NOMO-1 treated with dmso at 0.1 percent for 144 hours (cell line): Measurements from ENCODE around the gene MB.
"Not testable (repeated sequence)": the region's sequence is repeated elsewhere in the genome, so short reads cannot be mapped to it uniquely, and the experiment has no call there.

ENCODE experiments used
- DNase-seq: peaks from one replicate; lab custom pipeline; 2025; ENCODE audit not compliant: unreplicated experiment; lab: John Stamatoyannopoulos, UW

MB gene

DNA sequence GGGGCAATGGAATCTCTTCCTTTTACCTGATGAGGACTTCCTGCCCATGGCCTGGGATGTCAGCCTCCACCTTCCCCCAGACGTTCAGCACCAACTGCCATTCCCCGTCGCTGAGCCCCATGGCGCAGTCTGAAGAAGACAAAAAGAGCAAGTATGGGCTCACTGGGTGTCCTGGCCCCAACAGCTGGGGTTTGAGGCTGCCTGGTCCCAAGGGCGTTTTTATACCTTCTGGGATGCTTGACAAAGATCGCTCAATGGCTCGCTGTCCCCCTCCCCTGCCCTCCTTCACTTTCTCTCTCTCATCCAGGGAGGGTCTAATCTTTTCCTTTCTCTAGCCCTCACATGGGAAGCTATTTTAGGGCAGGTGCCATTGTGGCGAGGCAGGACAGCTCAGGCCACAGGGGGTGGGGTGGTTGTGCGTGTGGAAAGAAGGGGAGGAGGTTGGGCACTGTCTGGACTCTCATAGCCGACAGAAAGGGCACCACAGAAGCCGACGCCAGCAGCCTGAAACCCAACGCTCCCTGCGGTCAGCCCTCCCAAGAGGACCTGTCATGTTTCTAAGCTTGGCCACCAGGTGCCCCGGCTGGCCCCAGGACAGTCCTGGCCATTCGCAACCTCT, at the start of gene MB:
Gene MB (minus strand): TSS at position 193 of the 619 bp plus-strand sequence. CDS start 72 bp downstream, at position 121.
- DNase-seq: no peak

DNA sequence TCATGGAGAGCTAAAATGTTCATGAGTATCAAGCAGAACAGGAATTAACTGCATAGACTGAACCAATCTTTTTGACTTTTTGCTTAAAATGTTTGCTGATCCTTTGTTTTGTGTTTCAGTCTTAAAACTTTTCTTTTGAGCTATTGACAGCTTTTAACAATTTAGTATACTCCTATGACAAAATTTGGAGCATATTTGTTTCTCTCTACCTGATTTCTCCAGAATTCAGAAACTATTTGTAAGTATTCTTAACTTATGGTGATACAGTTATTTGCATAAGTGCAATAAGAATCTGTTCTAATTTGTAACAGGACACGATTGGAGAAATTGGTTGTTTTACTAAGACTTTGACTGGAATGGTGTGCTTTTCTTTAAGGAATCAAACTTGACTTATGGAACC, 49.6 kb upstream of the MB start:
- DNase-seq: not testable (repeated sequence)

DNA sequence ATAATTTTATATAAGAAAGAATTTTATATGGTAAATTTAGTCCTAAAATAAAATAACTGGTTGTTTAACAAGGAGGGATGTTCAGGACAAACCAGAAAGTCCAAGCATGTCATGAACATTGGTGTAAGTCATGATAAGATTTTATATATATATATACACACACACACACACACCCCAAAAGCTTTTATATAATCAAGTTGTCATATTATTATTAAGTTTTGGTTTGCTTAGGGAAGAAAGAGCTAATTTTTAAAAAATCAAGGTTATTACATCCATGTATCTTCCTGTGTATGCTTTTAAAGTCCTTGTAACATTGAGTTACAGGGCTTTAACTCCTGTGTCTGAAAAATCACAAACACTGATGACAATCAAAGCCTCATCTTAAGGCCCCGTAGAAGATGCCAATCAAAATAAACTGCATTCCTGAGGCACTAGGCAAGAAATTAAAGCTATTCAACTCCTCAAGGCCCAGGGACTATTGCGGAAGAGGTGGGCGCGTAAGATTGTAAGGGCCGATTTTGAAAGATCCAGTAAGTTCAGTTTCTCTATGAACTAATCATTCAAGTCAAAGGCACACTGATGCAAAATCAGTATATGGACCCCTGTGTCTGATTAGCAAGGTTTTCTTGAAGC, 47.9 kb upstream of the MB start:
- DNase-seq: no peak

DNA sequence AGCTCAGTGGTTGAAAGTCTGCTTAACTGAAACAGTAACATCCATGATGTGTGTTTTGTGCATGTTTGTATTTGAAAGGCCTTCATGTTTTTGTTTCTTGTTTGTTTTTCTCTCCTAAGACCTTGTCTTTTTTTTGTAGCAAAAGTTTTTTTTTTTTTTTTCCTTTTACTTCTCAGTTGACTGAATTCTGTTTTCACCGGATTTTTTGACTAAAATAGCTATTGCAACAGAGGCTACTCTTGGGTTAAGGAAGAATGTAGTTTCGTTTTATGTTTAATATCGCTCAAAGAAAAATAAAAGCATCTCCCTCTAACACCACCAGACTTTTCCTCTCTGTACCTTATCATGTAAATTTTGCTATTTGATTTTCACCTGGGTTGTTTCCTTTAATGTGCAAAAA, 46.2 kb upstream of the MB start:
- peak; percentile 17 for DNase-seq

DNA sequence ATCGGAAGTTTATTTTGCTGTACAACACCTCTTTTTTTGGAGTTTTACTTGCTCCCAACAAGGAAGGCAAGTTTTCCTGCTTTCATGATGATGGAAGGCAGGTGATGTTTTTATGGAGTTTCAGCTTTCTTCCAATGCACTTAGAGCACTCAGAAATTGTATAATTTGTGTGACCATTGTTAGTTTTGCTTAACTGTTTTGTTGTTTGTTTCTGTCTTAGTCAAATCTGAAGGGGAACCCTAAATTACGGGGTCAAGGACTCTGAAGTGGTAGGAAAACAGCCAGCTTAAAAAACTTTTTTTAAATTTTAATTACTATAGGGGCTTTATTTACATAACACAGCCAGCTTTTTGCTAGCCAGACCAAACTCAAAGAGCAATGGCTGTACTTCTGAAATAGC, 45.8 kb upstream of the MB start:
- no peak for DNase-seq

DNA sequence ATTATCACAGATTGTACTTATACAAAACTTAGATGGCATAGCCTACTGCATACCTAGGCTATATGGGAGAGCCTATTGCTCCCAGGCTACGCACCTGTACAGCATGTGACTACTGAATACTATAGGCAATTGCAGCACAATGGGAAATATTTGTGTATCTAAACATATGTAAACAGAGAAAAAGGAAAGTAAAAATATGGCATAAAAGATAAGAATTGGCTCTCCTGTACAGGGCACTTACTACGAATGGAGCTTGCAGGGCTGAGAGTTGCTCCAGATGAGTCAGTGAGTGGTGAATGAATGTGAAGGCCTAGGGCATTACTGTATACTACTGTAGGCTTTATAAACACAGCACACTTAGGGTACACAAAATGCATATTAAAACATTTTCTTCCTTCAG, 44.3 kb upstream of the MB start:
- DNase-seq: no peak

DNA sequence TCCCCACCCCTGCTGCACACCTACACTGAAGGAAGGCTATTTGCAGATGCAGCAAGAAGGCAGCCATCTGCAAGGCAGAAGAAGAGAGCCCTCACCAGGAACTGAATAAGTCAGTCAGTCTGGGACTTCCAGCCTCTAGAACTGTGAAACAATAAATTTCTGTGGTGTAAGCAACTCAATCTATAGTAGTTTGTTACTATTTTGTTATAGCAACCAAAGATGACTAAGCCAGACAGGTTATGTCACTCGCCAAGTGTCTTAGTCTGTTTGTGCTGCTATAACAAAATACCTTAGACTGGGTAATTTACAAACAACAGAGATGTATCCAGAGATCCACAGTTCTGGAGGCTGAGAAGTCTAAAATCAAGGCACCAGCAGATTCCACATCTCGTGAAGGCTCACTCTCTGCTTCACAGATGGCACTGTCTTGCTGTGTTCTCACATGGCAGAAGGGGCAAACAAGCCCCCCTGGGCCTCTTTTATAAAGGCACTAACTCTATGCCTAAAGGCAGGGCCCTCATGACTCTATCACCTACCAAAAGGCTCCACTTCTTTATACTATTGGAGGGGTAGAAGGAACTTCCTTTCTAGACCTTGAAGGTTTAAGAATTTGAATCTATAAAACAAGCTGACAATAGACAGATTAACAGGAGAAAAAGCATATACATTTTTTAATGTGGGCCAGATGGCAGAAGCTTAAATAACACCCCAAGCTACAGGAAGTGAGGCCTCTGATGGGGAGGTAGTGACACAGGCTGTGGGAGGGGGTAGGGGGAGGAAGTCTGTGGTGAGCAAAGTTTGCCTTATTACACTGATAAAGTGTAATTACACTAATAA, 43.4 kb upstream of the MB start:
- peak; percentile 54 for DNase-seq

DNA sequence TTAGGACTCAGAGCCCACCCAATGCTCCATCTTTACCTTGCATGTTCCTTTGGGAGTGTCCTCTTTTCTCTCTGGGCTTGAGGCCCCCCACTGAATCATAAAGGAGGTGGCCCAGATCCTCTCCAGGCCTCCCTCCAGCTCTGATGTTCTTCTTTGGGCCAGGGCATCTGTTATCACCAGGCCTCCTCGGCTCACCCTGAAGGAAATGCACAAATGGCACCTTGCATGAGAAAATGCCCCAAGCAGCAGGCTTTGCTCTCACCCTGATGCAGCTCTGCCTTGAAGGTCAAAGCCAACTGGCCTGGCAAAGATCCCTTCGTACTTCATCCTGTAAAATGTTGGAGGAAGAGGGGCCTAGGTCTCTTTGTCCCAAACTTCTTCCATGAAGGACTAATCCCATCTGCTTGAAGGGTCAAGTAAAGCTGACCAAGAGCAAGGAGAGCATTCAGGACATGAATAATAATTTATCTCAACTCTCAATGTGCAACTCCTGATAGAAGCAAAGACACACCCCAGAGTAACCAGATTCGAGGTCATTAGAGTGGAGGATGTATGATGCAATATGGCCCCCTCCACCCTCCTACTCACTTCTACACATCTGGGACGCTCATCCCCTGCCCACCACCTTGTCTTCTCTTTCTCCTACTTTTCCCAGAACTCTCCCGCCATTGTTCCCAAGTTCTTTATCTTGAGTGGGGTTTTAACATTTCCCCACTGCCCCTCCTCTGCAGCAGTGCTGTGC, 40.6 kb upstream of the MB start:
- DNase-seq: no peak

DNA sequence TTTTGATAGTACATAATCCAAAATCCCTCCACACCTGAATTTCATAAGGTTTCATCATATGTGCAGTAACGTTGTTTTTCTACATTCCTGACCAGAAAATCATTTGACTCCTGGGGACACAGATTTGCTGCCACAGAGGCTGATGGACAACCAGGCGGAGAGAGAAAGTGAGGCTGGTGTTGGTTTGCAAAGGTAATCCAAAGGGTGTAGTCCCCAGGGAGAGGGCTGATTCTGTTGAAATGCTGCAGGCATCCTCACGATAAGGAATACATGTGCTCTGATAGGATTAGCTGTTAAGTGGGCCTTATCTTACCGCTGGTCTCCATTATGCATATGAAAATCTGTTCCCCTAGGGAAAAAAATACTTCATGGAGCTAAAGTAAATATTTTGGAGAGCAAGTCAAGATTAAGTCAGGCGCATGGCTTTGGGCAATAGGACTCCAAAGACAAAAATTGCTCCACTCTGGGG, 39.2 kb upstream of the MB start:
- no peak for DNase-seq

DNA sequence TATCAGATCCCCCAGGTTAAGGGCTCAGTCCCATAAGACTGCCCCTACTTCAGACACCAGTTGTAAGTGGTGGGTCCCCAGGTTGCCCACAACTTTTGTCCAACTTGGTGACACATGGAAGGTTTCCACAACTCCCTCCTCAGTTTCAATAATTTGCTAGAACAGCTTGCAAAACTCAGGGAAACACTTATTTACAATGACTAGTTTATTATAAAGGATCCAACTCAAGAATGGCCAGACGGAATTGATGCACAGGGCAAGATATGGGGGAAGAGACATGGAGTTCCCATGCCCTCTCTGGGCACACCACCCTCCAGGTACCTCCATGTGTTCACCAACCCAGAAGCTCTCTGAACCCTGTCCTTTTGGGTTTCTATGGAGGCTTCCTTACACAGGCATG, 36.7 kb upstream of the MB start:
- no peak for DNase-seq

DNA sequence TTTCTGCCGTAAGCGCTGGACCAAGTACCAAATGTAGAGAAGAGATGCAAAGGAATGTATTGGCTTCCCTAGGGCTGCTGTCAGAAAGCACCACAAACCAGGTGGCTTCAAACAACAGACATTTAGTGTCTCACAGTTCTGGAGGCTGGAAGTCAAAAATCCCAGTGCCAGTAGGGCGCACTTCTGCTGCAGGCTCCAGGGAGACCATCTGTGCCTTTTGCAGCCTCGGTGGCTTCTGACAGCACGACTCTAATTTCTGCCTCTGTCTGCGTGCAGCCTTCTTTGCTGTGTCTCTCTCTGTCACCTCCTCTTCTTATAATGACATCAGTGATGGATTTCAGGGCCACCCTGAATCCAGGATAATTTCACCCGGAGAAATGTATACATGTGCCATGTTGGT, 34.0 kb upstream of the MB start:
- no peak for DNase-seq

DNA sequence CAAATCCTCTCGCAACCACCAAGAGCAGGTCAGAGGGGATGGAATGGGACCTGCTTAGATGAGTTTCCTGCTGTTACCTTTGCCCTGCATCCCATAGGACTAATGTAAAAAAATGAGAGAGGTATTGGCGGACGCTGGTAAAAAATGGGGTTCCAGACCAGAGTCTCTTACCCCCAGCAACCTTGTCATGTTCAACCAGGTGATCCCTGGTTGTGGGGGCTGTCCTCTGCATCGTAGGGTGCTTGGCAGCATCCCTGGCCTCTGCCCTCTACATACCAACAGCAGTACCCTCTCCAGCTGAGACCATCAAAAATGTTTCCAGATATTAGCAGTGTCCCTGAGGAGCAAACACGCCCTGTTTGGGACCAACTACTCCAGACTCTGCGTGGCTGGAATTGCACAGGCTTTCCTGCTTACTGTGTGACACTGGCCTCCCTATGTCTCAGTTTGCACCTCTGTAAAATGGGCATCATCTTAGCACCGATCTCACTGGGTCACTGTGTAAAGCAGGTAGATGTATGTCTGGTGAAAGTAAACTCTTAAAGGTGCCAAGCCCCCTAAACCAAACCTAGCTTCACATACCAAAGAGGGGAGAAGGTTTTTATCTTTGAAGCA, 32.6 kb upstream of the MB start:
- DNase-seq: no peak

DNA sequence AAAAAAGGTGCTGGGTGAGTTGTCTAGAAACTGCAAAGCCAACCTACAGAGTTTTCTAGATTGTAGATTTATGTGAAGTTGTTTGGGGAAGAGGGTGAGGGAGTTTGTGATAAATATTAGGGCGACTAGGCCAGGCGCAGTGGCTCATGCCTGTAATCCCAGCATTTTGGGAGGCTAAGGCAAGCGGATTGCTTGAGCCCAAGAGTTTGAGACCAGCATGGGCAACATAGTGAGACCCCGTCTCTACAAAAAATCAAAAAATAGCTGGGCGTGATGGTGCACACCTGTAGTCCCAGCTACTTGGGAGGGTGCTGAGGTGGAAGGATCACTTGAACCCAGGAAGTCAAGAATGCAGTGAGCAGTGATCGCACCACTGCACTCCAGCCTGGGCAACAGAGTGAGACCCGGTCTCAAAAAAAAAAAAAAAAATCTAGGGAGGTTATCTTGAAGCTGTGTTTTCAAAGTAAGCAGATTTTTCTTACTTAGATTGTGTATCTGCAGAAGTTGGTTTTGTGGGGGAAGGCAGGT, 32.0 kb upstream of the MB start:
- no peak for DNase-seq

DNA sequence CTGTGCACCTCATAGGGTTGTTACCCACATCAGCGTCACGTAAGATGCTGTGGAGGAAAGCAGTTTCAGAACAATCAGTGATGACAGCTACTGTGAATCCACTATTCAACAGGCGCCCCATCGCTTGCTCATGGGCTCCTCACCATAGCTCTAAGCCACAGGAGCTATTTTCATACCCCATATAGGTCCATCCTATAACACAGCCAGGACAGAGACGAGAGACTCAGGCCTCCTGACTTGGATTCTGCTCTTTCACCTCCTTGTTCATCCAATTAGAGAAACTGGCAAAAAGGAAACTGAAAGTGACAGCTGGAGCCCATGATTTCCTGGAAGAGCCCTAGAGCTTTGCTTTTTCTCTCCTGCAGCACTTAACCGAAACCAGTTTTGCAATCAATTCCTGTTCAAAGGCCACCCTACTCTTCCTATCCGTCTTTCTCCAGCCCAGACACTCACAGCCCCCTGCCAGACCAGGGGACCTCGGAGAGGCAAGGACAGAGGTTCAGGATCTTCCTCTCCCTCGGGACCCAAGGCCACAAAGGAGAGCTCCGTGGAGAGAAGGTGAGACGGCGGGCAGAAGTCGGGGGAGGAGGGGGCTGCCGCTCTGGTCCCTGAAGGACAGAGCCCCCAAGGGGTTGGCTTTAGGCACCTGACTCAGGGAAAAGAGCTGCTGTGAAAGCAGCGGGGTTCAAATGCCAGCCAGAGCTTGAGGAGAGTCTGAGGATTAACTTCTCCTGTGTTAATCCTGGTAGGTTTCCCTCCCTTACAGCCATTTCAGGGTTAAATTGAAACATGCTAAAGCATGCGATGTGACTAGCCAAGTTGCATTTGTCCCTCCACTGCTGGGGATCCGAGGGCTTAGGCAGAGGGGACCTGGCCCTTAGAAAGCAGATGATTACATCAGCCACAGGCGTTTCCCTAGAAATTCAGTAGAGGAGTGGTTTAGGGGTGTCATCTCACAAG, 31.2 kb upstream of the MB start, which contains the start of gene APOL6:
Gene APOL6 (plus strand): TSS at position 381 of the 960 bp plus-strand sequence. CDS start 7,980 bp downstream, outside the sequence.
- DNase-seq: peak; percentile 71

DNA sequence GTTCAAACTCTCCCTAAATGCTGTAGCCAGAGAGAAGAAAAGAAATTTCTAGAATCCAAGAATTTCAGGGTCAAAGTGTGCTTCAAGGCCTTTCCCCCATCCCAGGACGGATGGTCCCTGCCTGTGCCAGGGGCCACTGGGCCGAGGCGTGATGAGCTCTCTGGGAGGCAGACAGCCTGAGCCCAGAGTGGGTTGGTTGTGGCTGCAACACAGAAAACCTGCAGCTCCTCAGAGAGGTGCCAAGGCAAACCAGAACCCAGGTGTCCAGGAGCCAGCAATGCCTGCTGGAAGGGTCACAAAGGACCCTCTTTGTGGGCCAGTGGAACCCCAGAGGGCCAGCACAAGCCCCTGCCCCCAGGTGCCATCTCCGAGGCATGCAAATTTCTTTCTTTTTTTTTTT, 28.5 kb upstream of the MB start:
- DNase-seq: no peak

DNA sequence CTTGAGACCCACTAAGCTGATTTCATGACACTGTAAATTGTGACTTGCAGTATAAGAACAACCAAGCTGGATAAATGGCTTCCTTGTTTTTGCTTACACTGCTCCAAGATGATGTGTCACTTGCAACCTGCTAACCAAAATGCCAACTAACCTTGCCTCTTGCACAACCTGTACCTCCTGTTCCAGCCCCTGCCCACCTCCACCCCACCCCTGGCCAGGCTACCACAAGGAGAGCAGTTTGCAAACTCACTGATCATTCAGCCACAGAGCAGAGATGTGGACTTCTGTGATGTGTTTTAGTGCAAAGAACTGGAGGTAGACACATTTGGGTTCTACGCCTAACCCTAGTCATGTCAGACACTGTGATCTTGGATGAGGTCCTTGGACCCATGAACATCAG, 26.9 kb upstream of the MB start:
- no peak for DNase-seq

DNA sequence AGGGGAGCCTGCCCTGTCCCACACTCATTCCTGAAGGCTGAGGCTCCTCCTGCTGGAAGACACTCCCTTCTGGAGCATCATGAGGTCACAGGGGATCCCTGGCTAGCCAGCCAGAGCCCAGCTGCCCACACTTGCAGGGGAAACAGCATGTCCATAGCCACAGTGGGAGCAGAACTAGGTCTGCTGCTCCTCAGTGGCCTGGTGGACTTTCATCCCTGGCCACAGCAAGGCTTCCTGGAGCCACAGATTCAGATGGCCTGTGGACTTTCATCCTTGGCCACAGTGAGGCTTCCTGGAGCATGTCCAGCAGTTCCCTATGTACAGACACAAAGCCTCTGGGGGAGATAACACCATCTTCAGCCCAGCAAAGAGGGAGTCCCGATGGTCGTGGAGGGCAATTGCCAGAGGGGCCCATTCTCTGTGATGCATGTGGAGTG, 25.2 kb upstream of the MB start:
- DNase-seq: no peak

DNA sequence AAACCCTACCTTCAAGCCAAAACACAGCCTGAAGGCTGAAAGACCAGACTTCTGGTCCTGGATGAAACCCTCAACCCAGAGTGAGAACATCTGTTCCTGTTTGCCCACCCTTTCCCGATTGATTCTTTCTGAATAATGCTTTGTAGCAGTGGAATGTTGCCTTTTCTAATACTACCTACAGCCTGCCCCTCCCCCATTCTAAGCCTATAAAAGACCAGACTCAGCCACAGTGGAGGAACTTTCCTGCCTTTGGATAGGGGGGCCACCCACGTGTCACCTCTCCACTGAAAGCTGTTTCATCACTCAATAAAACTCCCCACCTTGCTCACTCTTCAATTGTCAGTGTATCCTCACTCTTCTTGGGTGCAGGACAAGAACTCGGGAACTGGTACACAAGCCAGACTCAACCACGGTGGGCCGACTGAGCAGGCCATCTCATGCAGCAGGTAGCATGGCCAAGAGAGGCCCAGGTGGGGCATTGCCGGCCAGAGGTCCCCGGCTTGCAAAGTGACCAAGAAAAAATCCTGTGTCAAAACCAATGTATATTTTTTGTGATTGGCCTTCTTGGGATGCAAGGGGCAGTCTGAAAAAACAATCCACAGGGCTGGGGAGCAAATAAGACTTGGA, 24.5 kb upstream of the MB start:
- no peak for DNase-seq

DNA sequence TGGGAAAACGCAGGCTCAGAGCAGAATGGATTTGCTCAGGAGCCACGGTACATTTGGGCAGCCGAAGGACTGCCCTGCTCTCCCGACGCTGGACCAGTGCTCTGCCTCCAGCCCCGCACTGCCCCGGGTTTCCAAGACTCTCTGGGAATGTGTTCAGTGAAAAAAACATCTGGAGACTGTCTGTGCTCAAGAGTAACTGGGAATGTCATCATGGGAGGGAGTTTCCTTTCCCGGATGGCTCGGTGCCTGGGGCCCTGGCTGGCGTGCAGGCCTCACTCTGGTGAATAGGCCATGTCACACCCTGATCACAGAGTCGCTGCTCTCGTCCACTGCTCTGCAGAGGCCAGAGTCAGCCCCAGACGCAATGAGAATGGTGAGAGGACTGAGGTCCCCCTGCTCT, 21.3 kb upstream of the MB start:
- no peak for DNase-seq
